H1 (cell line): ENCODE data around the gene ABCD1. TPM values are rescaled to one million over a fixed set of nuclear protein-coding genes. Genes with fewer than 3 reads are reported as not detected.
A peak's percentile ranks its signal among the peaks of the same experiment; 100 is the strongest.

Experiments
- CTCF ChIA-PET: fragments of 300-600 bp; sonication (Branson Sonifier 250); formaldehyde crosslinking; loops from one replicate; lab custom pipeline; 2021; ENCODE audit not compliant: partially characterized antibody; lab: Charles Lee
- POLR2A ChIA-PET: fragments of 300-600 bp; sonication (Branson Sonifier 250); formaldehyde crosslinking; loops from one replicate; lab custom pipeline; 2021; ENCODE audit warnings: inconsistent platforms; ENCODE audit not compliant: partially characterized antibody; lab: Charles Lee
- DNase-seq, 2 experiments: peaks; one replicate each; pipeline versions ENCODE4 v3.0.0 to v3.0.0-alpha.2; 2010 to 2022; ENCODE audit warnings: low spot score in 2 of 2, low read depth in 1 of 2, mixed read lengths in 1 of 2
- FAIRE-seq: peaks from 2 replicates; lab custom pipeline; 2011; peaks lifted over from hg19 to GRCh38; lab: Jason Lieb, UNC
- H2AFZ ChIP-seq: 2 replicates; pipeline ENCODE4 v1.8.1; 2012; ENCODE audit warnings: low read length, inconsistent platforms
- H2AK5ac ChIP-seq: 2 replicates; pipeline ENCODE4 v1.6.1; 2013; ENCODE audit warnings: low read depth, low read length
- H2BK120ac ChIP-seq: replicated peaks from 2 replicates; pipeline ENCODE3; 2013; ENCODE audit warnings: low read depth, low read length, inconsistent platforms
- H2BK12ac ChIP-seq: 2 replicates; pipeline ENCODE4 v1.6.1; 2013; ENCODE audit warnings: low read depth, low read length
- H2BK15ac ChIP-seq: 2 replicates; pipeline ENCODE4 v1.6.1; 2013; ENCODE audit warnings: low read length
- H2BK20ac ChIP-seq: 2 replicates; pipeline ENCODE4 v1.6.1; 2013; ENCODE audit warnings: low read length
- H2BK5ac ChIP-seq: 2 replicates; pipeline ENCODE4 v1.6.1; 2013; ENCODE audit warnings: low read depth, low read length
- H3K14ac ChIP-seq: 2 replicates; pipeline ENCODE4 v1.6.1; 2013; ENCODE audit warnings: inconsistent platforms; ENCODE audit not compliant: insufficient read length
- H3K18ac ChIP-seq: 2 replicates; pipeline ENCODE4 v1.6.1; 2013; ENCODE audit warnings: low read length; ENCODE audit errors: extremely low read depth
- H3K23ac ChIP-seq: 2 replicates; pipeline ENCODE4 v1.6.1; 2013; ENCODE audit warnings: inconsistent platforms; ENCODE audit not compliant: insufficient read length
- H3K23me2 ChIP-seq: 2 replicates; pipeline ENCODE4 v1.6.1; 2013; ENCODE audit warnings: low read depth, low read length
- H3K27ac ChIP-seq: 2 replicates; pipeline ENCODE4 v1.6.1; 2011; ENCODE audit warnings: low read depth, low read length, inconsistent platforms
- H3K27me3 ChIP-seq, 4 experiments: replicated peaks in 1 of 4; 1 replicate in 1 of 4; 2 replicates in 3 of 4; pipeline versions ENCODE4 v1.6.1 to v1.8.1; 2011 to 2013; ENCODE audit warnings: low read length in 3 of 4, mild to moderate bottlenecking in 3 of 4, inconsistent platforms in 2 of 4, mixed read lengths in 2 of 4, moderate library complexity in 1 of 4; ENCODE audit not compliant: control insufficient read depth in 3 of 4, insufficient read depth in 3 of 4; ENCODE audit errors: extremely low read depth in 1 of 4
- H3K36me3 ChIP-seq, 4 experiments: 2 replicates each; pipeline versions ENCODE4 v1.6.1 to v1.8.1; 2011 to 2013; ENCODE audit warnings: mild to moderate bottlenecking in 4 of 4, low read length in 3 of 4, moderate library complexity in 2 of 4, control low read depth in 1 of 4, inconsistent platforms in 1 of 4; ENCODE audit not compliant: insufficient read depth in 4 of 4, control insufficient read depth in 2 of 4
- H3K4ac ChIP-seq: replicated peaks from 2 replicates; pipeline ENCODE3; 2013; ENCODE audit warnings: low read length, low read depth, mixed read lengths, inconsistent platforms; ENCODE audit not compliant: insufficient read length
- H3K4me1 ChIP-seq, 4 experiments: replicated peaks in 1 of 4; 1 replicate in 1 of 4; 2 replicates in 3 of 4; pipeline versions ENCODE4 v1.6.1 to v1.8.1; 2011 to 2013; ENCODE audit warnings: low read length in 3 of 4, inconsistent platforms in 2 of 4, mixed read lengths in 1 of 4; ENCODE audit not compliant: insufficient read depth in 4 of 4, control insufficient read depth in 3 of 4
- H3K4me2 ChIP-seq, 2 experiments: 2 replicates each; pipeline versions ENCODE4 v1.6.1 to v1.8.1; 2011 to 2013; ENCODE audit warnings: low read depth in 2 of 2, low read length in 2 of 2, control low read depth in 1 of 2, inconsistent platforms in 1 of 2, mild to moderate bottlenecking in 1 of 2; ENCODE audit not compliant: insufficient read depth in 1 of 2
- H3K4me3 ChIP-seq, 4 experiments: fragments of 200-600, 300-600 bp in 1 of 4; sonication (generic), shearing (Covaris generic), sonication (Bioruptor Twin) in 1 of 4; 2 replicates each; pipeline versions ENCODE4 v1.5.1 to v1.8.1; 2011 to 2016; ENCODE audit warnings: low read length in 4 of 4, low read depth in 3 of 4, control low read depth in 2 of 4, inconsistent platforms in 2 of 4, mild to moderate bottlenecking in 2 of 4, mixed read lengths in 1 of 4, moderate library complexity in 1 of 4; ENCODE audit not compliant: insufficient read depth in 2 of 4; ENCODE audit errors: extremely low read depth in 1 of 4
- H3K56ac ChIP-seq: replicated peaks from 2 replicates; pipeline ENCODE3; 2013; ENCODE audit warnings: low read depth, mild to moderate bottlenecking, mixed read lengths, low read length, inconsistent platforms; ENCODE audit not compliant: insufficient read length
- H3K79me1 ChIP-seq: 2 replicates; pipeline ENCODE4 v1.6.1; 2013; ENCODE audit warnings: low read depth, low read length, control low read depth
- H3K79me2 ChIP-seq, 2 experiments: 2 replicates each; pipeline versions ENCODE4 v1.6.1 to v1.8.1; 2012 to 2013; ENCODE audit warnings: low read length in 2 of 2, mild to moderate bottlenecking in 2 of 2, inconsistent platforms in 1 of 2; ENCODE audit not compliant: insufficient read depth in 2 of 2, control insufficient read depth in 1 of 2
- H3K9ac ChIP-seq, 4 experiments: replicated peaks in 1 of 4; 1 replicate in 1 of 4; 2 replicates in 3 of 4; pipeline versions ENCODE4 v1.6.1 to v1.8.1; 2011 to 2013; ENCODE audit warnings: low read depth in 3 of 4, low read length in 3 of 4, control low read depth in 2 of 4, mild to moderate bottlenecking in 2 of 4, moderate library complexity in 2 of 4, inconsistent platforms in 1 of 4; ENCODE audit errors: extremely low read depth in 1 of 4
- H3K9me3 ChIP-seq, 2 experiments: 2 replicates each; pipeline versions ENCODE4 v1.6.1 to v1.8.1; 2012 to 2013; ENCODE audit warnings: mild to moderate bottlenecking in 2 of 2, moderate library complexity in 2 of 2, control low read depth in 1 of 2, inconsistent platforms in 1 of 2, low read depth in 1 of 2, low read length in 1 of 2, mixed read lengths in 1 of 2; ENCODE audit not compliant: insufficient read depth in 2 of 2
- H4K20me1 ChIP-seq, 2 experiments: replicated peaks in 1 of 2; 2 replicates each; pipeline versions ENCODE3 to v1.8.1; 2011 to 2013; ENCODE audit warnings: inconsistent platforms in 2 of 2, low read length in 2 of 2, mild to moderate bottlenecking in 1 of 2; ENCODE audit not compliant: insufficient read depth in 2 of 2, control insufficient read depth in 1 of 2
- H4K5ac ChIP-seq: 2 replicates; pipeline ENCODE4 v1.6.1; 2013; ENCODE audit warnings: low read length, low read depth, mixed read lengths, inconsistent platforms; ENCODE audit not compliant: insufficient read length
- H4K8ac ChIP-seq: 2 replicates; pipeline ENCODE4 v1.8.0; 2013; ENCODE audit warnings: mild to moderate bottlenecking, moderate library complexity, low read length, inconsistent platforms; ENCODE audit not compliant: insufficient read depth; ENCODE audit errors: extremely low read depth
- H4K91ac ChIP-seq: replicated peaks from 2 replicates; pipeline ENCODE3; 2013; ENCODE audit warnings: low read length, mixed read lengths, inconsistent platforms; ENCODE audit not compliant: insufficient read length
- CEBPB ChIP-seq: IDR thresholded peaks from 2 replicates; pipeline ENCODE4 v1.6.1; 2012; ENCODE audit warnings: low read depth, low read length
- CREB1 ChIP-seq: IDR thresholded peaks from 2 replicates; pipeline ENCODE4 v1.6.1; 2012; ENCODE audit warnings: inconsistent platforms
- CTCF ChIP-seq, 3 experiments: IDR thresholded peaks; 1 replicate in 2 of 3; 2 replicates in 1 of 3; pipeline versions ENCODE4 v1.5.1 to v1.6.1; 2011; ENCODE audit warnings: low read length in 3 of 3, mild to moderate bottlenecking in 3 of 3, inconsistent platforms in 2 of 3, low read depth in 1 of 3, moderate library complexity in 1 of 3; ENCODE audit not compliant: insufficient read depth in 1 of 3; ENCODE audit errors: control extremely low read depth in 1 of 3
- HDAC6 ChIP-seq: IDR thresholded peaks from one replicate; pipeline ENCODE4 v1.7.1; 2012; ENCODE audit warnings: low read depth, mild to moderate bottlenecking, inconsistent platforms, low read length, moderate library complexity
- KDM1A ChIP-seq: fragments of 200-600, 300-600 bp; sonication (generic); IDR thresholded peaks from 2 replicates; pipeline ENCODE4 v1.7.1; 2016; ENCODE audit warnings: mild to moderate bottlenecking, low read length, borderline replicate concordance
- TBP ChIP-seq: IDR thresholded peaks from 2 replicates; pipeline ENCODE4 v1.6.1; 2011; ENCODE audit warnings: low read depth, low read length, improper control_type of control experiment
- ZNF274 ChIP-seq: IDR thresholded peaks from 2 replicates; pipeline ENCODE4 v1.7.0; 2012; ENCODE audit warnings: low read length, borderline replicate concordance; ENCODE audit errors: extremely low read depth
- WGBS, 2 experiments: shearing (Covaris generic) in 1 of 2; methylation state at CpG; one replicate each; pipeline versions ENCODE4 v1.1.6 to v1.1.7; 2013 to 2015; ENCODE audit warnings: low lambda C conversion rate in 2 of 2, mixed read lengths in 2 of 2, inconsistent platforms in 1 of 2, low coverage in 1 of 2, missing lambda C conversion rate in 1 of 2; ENCODE audit not compliant: insufficient replicate concordance in 2 of 2, insufficient coverage in 1 of 2, insufficient read length in 1 of 2; ENCODE audit errors: extremely low coverage in 1 of 2, missing lambda C conversion rate in 1 of 2; 5-methylcytosine and 5-hydroxymethylcytosine counted together
- polyA plus RNA-seq, 7 experiments: library from polyadenylated mRNA; depleted of rRNA in 3 of 7; stranded (reverse) in 5 of 7; unstranded in 2 of 7; fragments of >200 nt in 5 of 7; fragments of 200-250 nt in 2 of 7; gene quantifications; 1 replicate in 5 of 7; 2 replicates in 1 of 7; 4 replicates in 1 of 7; pipeline versions ENCODE4 v1.2.1 to v1.2.3, GENCODE V29; 2011 to 2013; ENCODE audit warnings: missing spikeins in 2 of 7, mixed read lengths in 2 of 7
- total RNA-seq: library from RNA; stranded (reverse); fragmentation: NEBNext Ultra II Directional; extraction: Animal tissue kit (Norgen Biotek cat#: 25700); gene quantifications from 2 replicates; pipeline ENCODE4 v1.2.1, GENCODE V29; 2021
- TF ChIP-seq, protein P1 (sequence below): IDR thresholded peaks from 2 replicates; pipeline ENCODE4 v1.6.1; 2011; ENCODE audit warnings: low read depth, mild to moderate bottlenecking, low read length; ENCODE audit not compliant: insufficient read depth

The ABCD1 gene
- total and polyA plus RNA-seq, 2 of the 8 experiments (the other 6 are each of a cell fraction or from before 2014, with no cell fraction given) = 3.1 to 6.6 TPM

DNA sequence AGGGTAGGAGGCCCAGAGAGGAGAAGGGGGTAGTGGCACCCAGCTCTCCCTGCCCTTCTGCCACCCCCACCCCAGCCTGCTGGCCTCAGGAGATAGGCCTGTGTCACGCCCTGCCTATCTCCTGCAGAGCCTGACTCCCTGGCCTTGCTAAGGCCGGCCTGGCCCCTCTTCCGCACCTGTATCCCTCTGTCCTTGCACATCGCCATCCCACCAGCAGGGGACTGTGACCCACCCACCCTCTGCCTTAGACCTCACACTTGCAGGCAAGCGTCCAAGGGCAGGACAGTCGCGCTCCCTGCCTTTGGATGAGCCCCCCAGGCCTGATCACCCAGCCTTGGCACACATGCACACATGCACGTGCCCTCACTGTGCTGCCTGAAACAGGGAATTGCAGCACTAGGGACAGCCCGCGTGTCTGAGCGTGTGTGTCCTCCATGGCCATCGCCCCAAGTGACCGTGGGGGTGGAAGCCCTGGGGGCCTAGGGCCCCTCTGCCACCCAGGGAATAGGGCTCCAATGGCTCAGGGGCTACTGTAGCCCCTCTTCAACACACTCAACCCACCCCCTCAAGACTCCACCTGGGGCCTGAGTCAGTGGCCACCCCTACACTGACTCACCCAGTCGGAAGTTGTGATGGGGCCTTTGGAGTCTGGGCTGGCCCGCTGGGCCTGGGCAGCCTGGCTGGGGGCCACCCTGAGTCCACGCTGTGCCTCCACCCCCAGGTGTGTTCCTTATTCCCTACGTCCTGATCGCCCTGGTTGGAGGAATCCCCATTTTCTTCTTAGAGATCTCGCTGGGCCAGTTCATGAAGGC is 34.8 kb upstream of the ABCD1 start:
- H2AFZ ChIP-seq = no peak overlapping the region
- H3K79me2 ChIP-seq = peaks cover 0 to 13% of the 10 kb centered on the region in 2 experiments; a peak in 3 of 4 replicates
- no peak overlapping the region for H2AK5ac ChIP-seq
- H2BK20ac ChIP-seq = no peak overlapping the region
- H4K8ac ChIP-seq = no peak overlapping the region
- H2BK120ac ChIP-seq = no peak overlapping the region
- no peak overlapping the region for H2BK5ac ChIP-seq
- ChIA-PET POLR2A (no interaction called here), CTCF (interaction anchor here (0.7 kb wide), 1 partner anchor 16 kb away, joined by 3 read pairs; no protein-coding TSS in a partner anchor)
- H3K9me3 ChIP-seq = no peaks in the 10 kb centered on the region
- no peak overlapping the region for H2BK12ac ChIP-seq
- no peak overlapping the region for H3K4ac ChIP-seq
- peaks cover 0 to 27% (median 11%) of the 10 kb centered on the region in 4 experiments; a peak in 6 of 7 replicates for H3K4me1 ChIP-seq
- peak overlapping the region; percentile 24 to 58 (median 40) for H3K4me3 ChIP-seq
- no peak overlapping the region for H3K56ac ChIP-seq
- no peak overlapping the region for H2BK15ac ChIP-seq
- DNase-seq (no peak), FAIRE-seq (no peak)
- H3K27me3 ChIP-seq = no peaks in the 10 kb centered on the region
- no peak overlapping the region for H4K91ac ChIP-seq
- H3K14ac ChIP-seq = no peak overlapping the region
- no peak overlapping the region for H3K27ac ChIP-seq
- H4K20me1 ChIP-seq = peaks cover 2 to 4% of the 10 kb centered on the region in 2 experiments
- H3K23me2 ChIP-seq = no peaks in the 10 kb centered on the region
- 75% methylated on average over 13 of the region's 19 CpGs; no CpG with 5 or more reads in 1 of the 2 experiments for WGBS, 2 experiments
- H3K36me3 ChIP-seq = peaks cover 0 to 39% (median 8%) of the 10 kb centered on the region in 4 experiments; a peak in 5 of 8 replicates
- no peaks in the 10 kb centered on the region; the same call in 1 of the 2 replicates for H3K79me1 ChIP-seq
- peak overlapping the region; percentile 69 to 83 for H3K4me2 ChIP-seq
- H3K23ac ChIP-seq = no peak overlapping the region
- no peak overlapping the region for H3K9ac ChIP-seq
- no peak overlapping the region; the same call in 1 of the 2 replicates for H3K18ac ChIP-seq
- no peak overlapping the region for H4K5ac ChIP-seq
- no peak for TF ChIP-seq TBP
- no peak for TF ChIP-seq ZNF274
- TF ChIP-seq HDAC6 = no peak
- TF ChIP-seq CEBPB = no peak
- peak in 1 of 3 experiments; percentile 46; a peak in 1 of 4 replicates for TF ChIP-seq CTCF (IDR thresholded peaks at IDR 0.05; ENCODE audit: control extremely low read depth in 1 of 3, insufficient read depth in 1 of 3, low read depth in 1 of 3, low read length in 3 of 3)
- no peak for TF ChIP-seq CREB1
- TF ChIP-seq, protein P1, sequence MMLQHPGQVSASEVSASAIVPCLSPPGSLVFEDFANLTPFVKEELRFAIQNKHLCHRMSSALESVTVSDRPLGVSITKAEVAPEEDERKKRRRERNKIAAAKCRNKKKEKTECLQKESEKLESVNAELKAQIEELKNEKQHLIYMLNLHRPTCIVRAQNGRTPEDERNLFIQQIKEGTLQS = no peak
- no peak for TF ChIP-seq KDM1A
